PC-9 (cell line): Measurements from ENCODE around the gene PIH1D1. TPM values are rescaled to one million over a fixed set of nuclear protein-coding genes. Genes with fewer than 3 reads are reported as not detected.
A peak's percentile ranks its signal among the peaks of the same experiment; 100 is the strongest.

Experiments
- BruUV-seq: library from RNA; stranded (reverse); fragments of 400-500 nt; replicated peaks from 2 replicates; lab custom pipeline; 2021; lab: Mats Ljungman, UMichigan
- CTCF ChIA-PET: fragments of 300-600 bp; sonication (Branson Sonifier 250); formaldehyde crosslinking; loops from one replicate; lab custom pipeline; 2022; ENCODE audit warnings: antibody characterized with exemption; lab: Charles Lee
- POLR2A ChIA-PET: fragments of 300-600 bp; sonication (Branson Sonifier 250); formaldehyde crosslinking; loops from one replicate; lab custom pipeline; 2022; ENCODE audit warnings: antibody characterized with exemption; ENCODE audit not compliant: unreplicated experiment; lab: Charles Lee
- DNase-seq, 2 experiments: peaks; one replicate each; pipeline versions ENCODE4 v3.0.0 to v3.0.0-alpha.2; 2015 to 2022; ENCODE audit warnings: mixed read lengths in 1 of 2
- H2AFZ ChIP-seq: fragments of 200-600 bp; sonication (generic); 2 replicates; pipeline ENCODE4 v1.8.1; 2017; ENCODE audit warnings: antibody characterized with exemption
- H3F3A ChIP-seq: fragments of 200-600 bp; sonication (generic); 2 replicates; pipeline ENCODE4 v1.8.1; 2017; ENCODE audit warnings: antibody characterized with exemption, mild to moderate bottlenecking, low read depth; ENCODE audit not compliant: insufficient read depth
- H3K27ac ChIP-seq: fragments of 200-600 bp; sonication (generic); 2 replicates; pipeline ENCODE4 v1.6.1; 2016; ENCODE audit warnings: mixed run types
- H3K27me3 ChIP-seq: fragments of 200-600 bp; sonication (generic); 2 replicates; pipeline ENCODE4 v1.6.1; 2016; ENCODE audit warnings: low read depth, mixed run types; ENCODE audit not compliant: insufficient read depth
- H3K36me3 ChIP-seq: fragments of 200-600 bp; sonication (generic); 2 replicates; pipeline ENCODE4 v1.6.1; 2016; ENCODE audit warnings: low read depth, mixed run types
- H3K4me1 ChIP-seq: fragments of 200-600 bp; sonication (generic); replicated peaks from 2 replicates; pipeline ENCODE4 v1.6.1; 2016; ENCODE audit warnings: mixed run types; ENCODE audit not compliant: insufficient read depth
- H3K4me2 ChIP-seq: fragments of 200-600 bp; sonication (generic); 2 replicates; pipeline ENCODE4 v1.6.1; 2017; ENCODE audit warnings: mixed run types
- H3K4me3 ChIP-seq: fragments of 200-600 bp; sonication (generic); 2 replicates; pipeline ENCODE4 v1.6.1; 2016; ENCODE audit warnings: mixed run types
- H3K79me2 ChIP-seq: fragments of 200-600 bp; sonication (generic); 2 replicates; pipeline ENCODE4 v1.6.1; 2017; ENCODE audit warnings: low read depth, mixed run types
- H3K9me2 ChIP-seq: fragments of 200-600 bp; sonication (generic); 2 replicates; pipeline ENCODE4 v1.8.1; 2017; ENCODE audit warnings: mild to moderate bottlenecking; ENCODE audit not compliant: insufficient read depth
- H3K9me3 ChIP-seq: fragments of 200-600 bp; sonication (generic); 2 replicates; pipeline ENCODE4 v1.8.1; 2016; ENCODE audit warnings: low read depth; ENCODE audit not compliant: insufficient read depth
- H4K20me1 ChIP-seq: fragments of 200-600 bp; sonication (generic); 2 replicates; pipeline ENCODE4 v1.8.1; 2017; ENCODE audit not compliant: insufficient read depth
- EZH2 ChIP-seq: fragments of 200-600 bp; sonication (generic); IDR thresholded peaks from 2 replicates; pipeline ENCODE4 v1.8.0; 2017; ENCODE audit warnings: antibody characterized with exemption, low read depth
- intact Hi-C: fragments of 100-400 bp; cut with micrococcal nuclease; formaldehyde crosslinking; loops from one replicate; pipeline ENCODE4 v1.10.0; 2022; ENCODE audit not compliant: unreplicated experiment
- total RNA-seq: library from RNA; stranded (reverse); gene quantifications from 2 replicates; pipeline ENCODE4 v1.2.3, GENCODE V29; 2021
- TF ChIP-seq, protein P1 (sequence below): fragments of 200-600 bp; sonication (generic); conservative IDR thresholded peaks from 2 replicates; pipeline ENCODE4 v1.6.1; 2017; ENCODE audit warnings: mixed run types, antibody characterized with exemption, mild to moderate bottlenecking, moderate library complexity

PIH1D1 gene
- total RNA-seq, 1 experiment from 2014 or later, result 156 TPM

GRCh38 chr19:49448432-49448786, 3.2 kb downstream of the PIH1D1 start:
- H3K27ac ChIP-seq, result no peak overlapping the region
- intact Hi-C loops, result loop anchor here (10.0 kb wide), 1 partner anchor 184 kb away; no protein-coding TSS in a partner anchor
- peaks cover 7% of the 10 kb centered on the region; the same call in 1 of the 2 replicates for H3K36me3 ChIP-seq
- TF ChIP-seq, protein P1, sequence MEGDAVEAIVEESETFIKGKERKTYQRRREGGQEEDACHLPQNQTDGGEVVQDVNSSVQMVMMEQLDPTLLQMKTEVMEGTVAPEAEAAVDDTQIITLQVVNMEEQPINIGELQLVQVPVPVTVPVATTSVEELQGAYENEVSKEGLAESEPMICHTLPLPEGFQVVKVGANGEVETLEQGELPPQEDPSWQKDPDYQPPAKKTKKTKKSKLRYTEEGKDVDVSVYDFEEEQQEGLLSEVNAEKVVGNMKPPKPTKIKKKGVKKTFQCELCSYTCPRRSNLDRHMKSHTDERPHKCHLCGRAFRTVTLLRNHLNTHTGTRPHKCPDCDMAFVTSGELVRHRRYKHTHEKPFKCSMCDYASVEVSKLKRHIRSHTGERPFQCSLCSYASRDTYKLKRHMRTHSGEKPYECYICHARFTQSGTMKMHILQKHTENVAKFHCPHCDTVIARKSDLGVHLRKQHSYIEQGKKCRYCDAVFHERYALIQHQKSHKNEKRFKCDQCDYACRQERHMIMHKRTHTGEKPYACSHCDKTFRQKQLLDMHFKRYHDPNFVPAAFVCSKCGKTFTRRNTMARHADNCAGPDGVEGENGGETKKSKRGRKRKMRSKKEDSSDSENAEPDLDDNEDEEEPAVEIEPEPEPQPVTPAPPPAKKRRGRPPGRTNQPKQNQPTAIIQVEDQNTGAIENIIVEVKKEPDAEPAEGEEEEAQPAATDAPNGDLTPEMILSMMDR, result no peak
- no peak for TF ChIP-seq EZH2
- no peaks in the 10 kb centered on the region for H4K20me1 ChIP-seq
- CTCF ChIA-PET, result no interaction called here
- DNase-seq, result no peak
- H3F3A ChIP-seq, result peaks cover 56% of the 10 kb centered on the region
- no peak overlapping the region for H2AFZ ChIP-seq
- H3K79me2 ChIP-seq, result peaks cover 33% of the 10 kb centered on the region
- peaks cover 13% of the 10 kb centered on the region for H3K4me1 ChIP-seq
- H3K4me3 ChIP-seq, result no peak overlapping the region
- no TSS peak for BruUV-seq
- no peak overlapping the region for H3K4me2 ChIP-seq
- no peaks in the 10 kb centered on the region for H3K27me3 ChIP-seq
- POLR2A ChIA-PET, result no interaction called here
- no peaks in the 10 kb centered on the region for H3K9me3 ChIP-seq
- H3K9me2 ChIP-seq, result no peaks in the 10 kb centered on the region

- intact Hi-C loops, result loop anchor here (10.0 kb wide), 1 partner anchor 183 kb away; no protein-coding TSS in a partner anchor
- no peaks in the 10 kb centered on the region for H4K20me1 ChIP-seq
- TF ChIP-seq, protein P1, result no peak
- no peak for TF ChIP-seq EZH2
- H3K27me3 ChIP-seq, result no peaks in the 10 kb centered on the region
- H3K4me1 ChIP-seq, result peaks cover 13% of the 10 kb centered on the region
- POLR2A ChIA-PET, result no interaction called here
- no peak overlapping the region for H3K4me3 ChIP-seq
- H2AFZ ChIP-seq, result no peak overlapping the region
- CTCF ChIA-PET, result no interaction called here
- H3F3A ChIP-seq, result peaks cover 55% of the 10 kb centered on the region
- peak in 1 of 2 experiments; percentile 33 for DNase-seq
- peaks cover 33% of the 10 kb centered on the region for H3K79me2 ChIP-seq
- no peaks in the 10 kb centered on the region for H3K9me3 ChIP-seq
- H3K27ac ChIP-seq, result no peak overlapping the region
- peaks cover 7% of the 10 kb centered on the region; the same call in 1 of the 2 replicates for H3K36me3 ChIP-seq
- no peaks in the 10 kb centered on the region for H3K9me2 ChIP-seq
- no peak overlapping the region for H3K4me2 ChIP-seq
- BruUV-seq, result no TSS peak
Measured at GRCh38 chr19:49447485-49448431, 3.9 kb downstream of the PIH1D1 start.

DNA sequence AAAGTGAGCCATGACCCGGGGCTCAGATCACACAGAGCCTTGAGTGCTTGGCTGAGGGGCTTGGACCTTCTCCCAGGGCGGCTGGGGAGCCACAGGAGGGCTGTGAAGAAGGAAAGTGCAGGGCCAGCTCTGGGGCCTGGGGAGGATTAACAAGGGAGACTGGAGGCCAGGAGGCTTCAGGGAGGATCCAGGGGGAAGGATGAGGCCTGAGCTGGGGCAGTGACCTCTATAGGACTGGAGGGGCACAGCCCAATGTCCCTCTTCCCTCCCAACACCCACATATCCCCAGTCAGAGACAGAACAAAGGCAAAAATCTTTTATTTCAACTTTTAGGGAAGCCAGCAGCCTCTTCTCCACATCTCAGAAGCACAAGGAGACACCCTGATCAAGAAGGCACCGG, 5.6 kb downstream of the PIH1D1 start:
- Histone ChIP-seq H4K20me1 (no peaks in the 10 kb centered on the region), H3K4me1 (peaks cover 16% of the 10 kb centered on the region), H3K9me2 (no peaks in the 10 kb centered on the region), H3F3A (peaks cover 56% of the 10 kb centered on the region), H3K27ac (no peak overlapping the region), H3K27me3 (peaks cover 1% of the 10 kb centered on the region; the same call in 1 of the 2 replicates), H3K79me2 (peaks cover 28% of the 10 kb centered on the region), H3K9me3 (no peaks in the 10 kb centered on the region), H3K4me3 (no peak overlapping the region), H3K36me3 (peaks cover 7% of the 10 kb centered on the region; the same call in 1 of the 2 replicates), H3K4me2 (no peak overlapping the region), H2AFZ (no peak overlapping the region)
- no TSS peak for BruUV-seq
- ChIA-PET POLR2A (no interaction called here), CTCF (no interaction called here)
- no peak for TF ChIP-seq EZH2
- TF ChIP-seq, protein P1, result no peak
- intact Hi-C loops, result loop anchor here (10.0 kb wide), 1 partner anchor 181 kb away; no protein-coding TSS in a partner anchor
- no peak for DNase-seq
